BE2C (cell line): ENCODE data around the gene MRE11.
A peak's percentile ranks its signal among the peaks of the same experiment; 100 is the strongest.
"Not testable (repeated sequence)": the region's sequence is repeated elsewhere in the genome, so short reads cannot be mapped to it uniquely, and the experiment has no call there.

Experiments used
- DNase-seq: peaks from one replicate; pipeline ENCODE4 v3.0.0-alpha.2; 2020
- H3K27me3 ChIP-seq: fragments of 250-450 bp; sonication (Bioruptor Pico); 2 replicates; pipeline ENCODE4 v1.5.1; 2020; ENCODE audit warnings: mild to moderate bottlenecking
- H3K36me3 ChIP-seq: fragments of 250-450 bp; sonication (Bioruptor Pico); 2 replicates; pipeline ENCODE4 v1.5.1; 2020; ENCODE audit warnings: mild to moderate bottlenecking
- H3K4me1 ChIP-seq: fragments of 250-450 bp; sonication (Bioruptor Pico); 2 replicates; pipeline ENCODE4 v1.5.1; 2020
- H3K4me3 ChIP-seq: 2 replicates; pipeline ENCODE4 v1.5.1; 2011; ENCODE audit warnings: low read depth, low read length
- H3K9me3 ChIP-seq: fragments of 250-450 bp; sonication (Bioruptor Pico); 2 replicates; pipeline ENCODE4 v1.5.1; 2020
- TF ChIP-seq, protein P1 (sequence below): IDR thresholded peaks from 2 replicates; pipeline ENCODE4 v1.5.1; 2012; ENCODE audit warnings: mild to moderate bottlenecking, low read depth, low read length

MRE11 gene

DNA sequence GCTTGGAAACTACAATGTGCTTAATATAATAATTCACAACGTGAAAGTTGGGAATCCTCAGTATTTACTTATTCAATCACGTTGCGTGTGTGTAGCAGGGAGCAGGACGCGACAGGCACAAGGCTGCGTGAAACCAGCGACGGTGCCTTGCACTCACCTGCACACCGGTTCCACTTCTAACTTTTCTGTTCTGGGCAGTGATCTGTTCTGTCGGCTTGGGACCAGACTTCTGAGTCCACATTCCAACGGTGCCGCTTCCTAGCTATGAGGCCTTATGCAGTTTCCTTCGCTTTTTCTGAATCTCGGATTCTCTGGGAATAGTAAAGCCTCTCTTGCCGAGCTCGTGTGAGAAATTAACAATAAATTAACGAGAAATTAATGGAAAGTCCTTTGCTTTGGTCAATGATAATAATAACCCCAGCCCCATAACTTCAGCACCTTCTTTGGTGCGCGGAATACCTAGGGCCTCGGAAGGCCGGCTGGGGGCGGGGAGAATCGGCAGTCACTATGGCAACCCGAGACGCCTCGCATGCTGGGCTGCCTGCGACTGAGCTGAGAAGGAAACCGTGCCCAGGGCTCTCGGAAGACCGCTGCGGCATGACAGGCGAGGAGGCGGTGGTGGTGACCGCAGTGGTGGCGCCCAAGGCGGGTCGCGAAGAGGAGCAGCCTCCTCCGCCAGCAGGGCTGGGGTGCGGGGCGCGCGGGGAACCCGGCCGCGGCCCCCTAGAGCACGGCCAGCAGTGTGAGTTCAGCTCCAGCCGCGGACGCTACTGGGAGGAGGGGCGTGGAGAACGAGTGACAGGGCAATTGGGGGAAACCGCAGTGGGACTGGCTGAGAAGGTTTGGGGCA is 18.5 kb upstream of the MRE11 start, which contains the start of gene C11orf97:
Gene C11orf97 (plus strand): TSS at position 530 of the 850 bp plus-strand sequence. CDS start 68 bp downstream, at position 598.
- Histone ChIP-seq H3K4me1 (no peaks in the 10 kb centered on the region), H3K36me3 (no peaks in the 10 kb centered on the region), H3K9me3 (no peaks in the 10 kb centered on the region), H3K4me3 (peak within 1 kb of the TSS; percentile 56), H3K27me3 (peaks cover 29% of the 10 kb centered on the region)
- DNase-seq, result peak; percentile 69
- TF ChIP-seq, protein P1, sequence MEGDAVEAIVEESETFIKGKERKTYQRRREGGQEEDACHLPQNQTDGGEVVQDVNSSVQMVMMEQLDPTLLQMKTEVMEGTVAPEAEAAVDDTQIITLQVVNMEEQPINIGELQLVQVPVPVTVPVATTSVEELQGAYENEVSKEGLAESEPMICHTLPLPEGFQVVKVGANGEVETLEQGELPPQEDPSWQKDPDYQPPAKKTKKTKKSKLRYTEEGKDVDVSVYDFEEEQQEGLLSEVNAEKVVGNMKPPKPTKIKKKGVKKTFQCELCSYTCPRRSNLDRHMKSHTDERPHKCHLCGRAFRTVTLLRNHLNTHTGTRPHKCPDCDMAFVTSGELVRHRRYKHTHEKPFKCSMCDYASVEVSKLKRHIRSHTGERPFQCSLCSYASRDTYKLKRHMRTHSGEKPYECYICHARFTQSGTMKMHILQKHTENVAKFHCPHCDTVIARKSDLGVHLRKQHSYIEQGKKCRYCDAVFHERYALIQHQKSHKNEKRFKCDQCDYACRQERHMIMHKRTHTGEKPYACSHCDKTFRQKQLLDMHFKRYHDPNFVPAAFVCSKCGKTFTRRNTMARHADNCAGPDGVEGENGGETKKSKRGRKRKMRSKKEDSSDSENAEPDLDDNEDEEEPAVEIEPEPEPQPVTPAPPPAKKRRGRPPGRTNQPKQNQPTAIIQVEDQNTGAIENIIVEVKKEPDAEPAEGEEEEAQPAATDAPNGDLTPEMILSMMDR, result no peak

DNA sequence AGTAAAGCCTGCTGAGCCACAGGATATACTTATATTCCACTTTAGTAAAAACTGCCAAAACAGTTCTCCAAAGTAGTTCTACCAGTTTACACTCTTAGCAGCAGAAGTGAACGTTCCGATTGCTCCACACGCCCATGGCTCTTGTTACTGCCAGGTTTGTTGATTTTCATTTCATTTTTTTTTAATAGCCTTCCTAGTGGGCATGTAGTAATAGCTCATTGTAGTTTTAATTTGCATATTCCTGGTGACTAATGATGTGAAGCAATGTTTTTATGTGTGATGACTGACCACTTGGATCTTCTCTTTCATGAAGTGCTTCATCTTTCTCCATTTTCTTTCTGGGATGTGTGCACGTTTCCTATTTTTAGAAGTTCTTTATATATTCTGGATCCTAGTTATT is 13.8 kb upstream of the MRE11 start:
- H3K27me3 ChIP-seq, result peaks cover 9% of the 10 kb centered on the region; the same call in 1 of the 2 replicates
- no peak for DNase-seq
- H3K4me3 ChIP-seq, result no peak overlapping the region
- H3K36me3 ChIP-seq, result no peaks in the 10 kb centered on the region
- TF ChIP-seq, protein P1, result no peak
- H3K9me3 ChIP-seq, result no peaks in the 10 kb centered on the region
- no peaks in the 10 kb centered on the region for H3K4me1 ChIP-seq

DNA sequence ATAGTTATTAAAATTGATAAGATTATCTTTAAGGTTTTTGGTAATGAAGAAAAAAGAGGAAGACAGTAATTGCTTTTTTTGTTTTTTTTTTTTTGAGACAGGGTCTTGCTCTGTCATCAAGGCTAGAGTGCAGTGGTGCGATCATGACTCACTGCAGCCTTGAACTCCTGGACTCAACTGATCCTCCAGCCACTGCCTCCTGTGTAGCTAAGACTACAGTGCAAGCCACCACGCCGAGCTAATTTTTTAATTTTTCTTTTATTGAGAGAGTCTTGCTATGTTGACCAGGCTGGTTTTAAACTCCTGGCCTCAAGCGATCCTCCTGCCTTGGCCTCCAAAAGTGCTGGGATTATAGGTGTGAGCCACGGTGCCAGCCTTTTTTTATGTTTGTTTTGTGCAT is 12.9 kb upstream of the MRE11 start:
- H3K27me3 ChIP-seq, H3K4me1 ChIP-seq: not testable (repeated sequence)

DNA sequence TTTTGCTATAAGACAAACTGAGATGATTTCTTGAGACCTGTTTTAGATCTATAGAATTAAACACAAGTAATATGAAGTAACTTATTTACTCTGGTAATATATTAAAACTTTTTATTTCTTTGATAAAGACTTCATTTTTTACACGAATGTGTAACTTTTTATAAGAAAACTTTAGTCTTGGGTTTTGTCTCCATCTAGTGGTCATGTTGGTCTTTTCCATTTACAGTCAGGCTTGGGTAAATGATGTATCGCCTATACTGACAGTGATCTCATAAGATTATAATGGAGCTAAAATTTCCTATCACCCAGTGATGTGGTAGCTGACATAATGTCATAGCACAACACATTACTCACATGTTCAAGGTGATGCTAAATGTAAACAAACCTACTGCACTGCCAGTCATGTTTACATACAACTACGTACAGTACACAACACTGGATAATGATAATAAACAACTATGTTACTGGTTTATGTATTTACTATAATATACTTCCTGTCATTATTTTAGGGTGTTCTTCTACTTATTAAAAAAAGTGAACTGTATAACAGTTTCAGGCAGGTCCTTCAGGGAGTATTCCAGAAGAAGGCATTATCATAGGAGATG is 11.1 kb upstream of the MRE11 start:
- TF ChIP-seq, protein P1, result peak; percentile 72
- H3K9me3 ChIP-seq, result no peaks in the 10 kb centered on the region
- peaks cover 4% of the 10 kb centered on the region; the same call in 1 of the 2 replicates for H3K27me3 ChIP-seq
- no peak for DNase-seq
- H3K4me1 ChIP-seq, result no peaks in the 10 kb centered on the region
- H3K36me3 ChIP-seq, result peaks cover 2% of the 10 kb centered on the region; the same call in 1 of the 2 replicates
- H3K4me3 ChIP-seq, result no peak overlapping the region

More for the DNA sequence above, 12.9 kb upstream of the MRE11 start:
- not testable (repeated sequence) for H3K4me3 ChIP-seq, H3K9me3 ChIP-seq, H3K36me3 ChIP-seq, DNase-seq

DNA sequence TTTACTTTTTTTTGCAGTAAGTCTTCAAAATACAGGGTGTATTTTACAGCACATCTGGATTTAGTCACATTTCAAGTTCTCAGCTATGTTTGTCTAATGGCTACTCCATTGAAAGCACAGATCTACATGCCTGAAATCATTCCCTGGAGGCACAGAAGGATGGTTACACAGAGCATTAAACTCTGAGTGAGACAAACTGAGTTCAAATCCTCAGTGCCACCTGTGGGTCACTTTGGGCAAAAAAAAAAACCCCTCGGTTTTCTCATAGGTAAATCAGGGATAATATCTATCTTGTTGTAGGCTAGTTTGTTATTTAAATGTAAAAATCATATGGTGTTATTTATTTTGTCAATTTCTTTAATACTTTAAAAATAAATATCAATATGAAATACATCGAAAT is 7.9 kb upstream of the MRE11 start:
- Histone ChIP-seq H3K4me3 (no peak overlapping the region), H3K4me1 (no peaks in the 10 kb centered on the region), H3K9me3 (no peaks in the 10 kb centered on the region), H3K36me3 (peaks cover 8% of the 10 kb centered on the region), H3K27me3 (no peaks in the 10 kb centered on the region)
- TF ChIP-seq, protein P1, result peak; percentile 14
- DNase-seq, result no peak

DNA sequence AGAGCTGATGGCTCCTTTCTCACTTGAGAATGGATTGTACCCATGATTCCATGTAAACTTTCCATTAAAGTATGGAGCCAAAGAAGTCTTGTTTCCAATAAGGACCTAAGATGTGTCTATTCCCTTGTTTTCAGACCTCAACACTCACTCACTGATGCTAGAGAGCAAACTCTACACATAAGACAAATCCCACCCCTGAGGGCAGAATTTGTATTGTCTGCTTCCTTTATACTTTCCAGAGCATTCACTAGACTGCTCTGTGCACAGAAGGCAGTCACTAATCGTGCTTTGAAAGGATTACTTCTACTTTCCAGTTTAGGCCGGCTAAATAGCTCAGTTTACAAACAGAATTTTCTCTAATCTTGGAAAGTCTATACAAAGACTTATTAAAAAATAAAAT is 6.5 kb upstream of the MRE11 start:
- no peak for DNase-seq
- Histone ChIP-seq H3K27me3 (no peaks in the 10 kb centered on the region), H3K4me1 (no peaks in the 10 kb centered on the region), H3K9me3 (no peaks in the 10 kb centered on the region), H3K4me3 (no peak overlapping the region), H3K36me3 (peaks cover 8% of the 10 kb centered on the region)
- TF ChIP-seq, protein P1, result no peak
